ENCODE results near the gene PSMB8. TPM values are rescaled to one million over a fixed set of nuclear protein-coding genes. Genes with fewer than 3 reads are reported as not detected.

The PSMB8 gene
- total RNA-seq, 2 experiments from 2014 or later = 308 to 327 TPM

- Mint-ChIP-seq H3K4me1 (peaks cover 60% of the 10 kb centered on the region), H3K4me3 (peak overlapping the region; percentile 97), H3K27me3 (no peaks in the 10 kb centered on the region), H3K36me3 (peaks cover 69% of the 10 kb centered on the region), H3K9me3 (no peaks in the 10 kb centered on the region), H3K27ac (peak overlapping the region; percentile 100)
- POLR2A ChIA-PET = interaction anchor here (0.9 to 10.7 kb wide), 8 partner anchors 9 to 138 kb away, joined by 3 to 773 read pairs (median 12); partner anchors contain the start of genes BRD2, PSMB9 and TAP1
- no peak for DNase-seq
- no peak for ATAC-seq (ENCODE audit: low read depth)
These were observed 1.7 kb downstream of the PSMB8 start for GRCh38 chr6:32842021-32842650.

- POLR2A ChIA-PET = interaction anchor here (1.4 to 10.7 kb wide), 6 partner anchors 10 to 140 kb away, joined by 3 to 773 read pairs (median 76); partner anchors contain the start of genes BRD2, PSMB9 and TAP1
- Mint-ChIP-seq H3K9me3 (no peaks in the 10 kb centered on the region), H3K4me1 (peaks cover 61% of the 10 kb centered on the region), H3K27ac (peak overlapping the region; percentile 100), H3K4me3 (peak overlapping the region; percentile 97), H3K36me3 (peaks cover 67% of the 10 kb centered on the region), H3K27me3 (no peaks in the 10 kb centered on the region)
- DNase-seq (peak; percentile 65), ATAC-seq (ENCODE audit: low read depth) (peak; percentile 7)
These were observed 3.1 kb downstream of the PSMB8 start for GRCh38 chr6:32840604-32841246.

- H3K27ac Mint-ChIP-seq = peak overlapping the region; percentile 100
- DNase-seq (no peak), ATAC-seq (ENCODE audit: low read depth) (no peak)
- peak overlapping the region; percentile 72 for H3K4me3 Mint-ChIP-seq
- H3K36me3 Mint-ChIP-seq = peaks cover 66% of the 10 kb centered on the region
- peaks cover 65% of the 10 kb centered on the region for H3K4me1 Mint-ChIP-seq
- H3K27me3 Mint-ChIP-seq = no peaks in the 10 kb centered on the region
- H3K9me3 Mint-ChIP-seq = no peaks in the 10 kb centered on the region
- POLR2A ChIA-PET = interaction anchor here (1.0 to 10.7 kb wide), 10 partner anchors 11 to 145 kb away, joined by 3 to 773 read pairs (median 12); partner anchors contain the start of genes BRD2, HLA-DMB, PSMB9 and TAP1
These were observed 4.5 kb downstream of the PSMB8 start for GRCh38 chr6:32839356-32839755.

- H3K4me3 Mint-ChIP-seq = peak within 1 kb of the TSS; percentile 72
- ATAC-seq (ENCODE audit: low read depth) = peak; percentile 79
These were observed 5.5 kb downstream of the PSMB8 start, which contains the start of gene TAP2 for GRCh38 chr6:32838114-32838958. Gene TAP2 (minus strand): TSS chr6:32838739. CDS start chr6:32838233, 506 bp downstream.

GRCh38 chr6:32837651-32838113 is 6.2 kb downstream of the PSMB8 start:
- POLR2A ChIA-PET = interaction anchor here (0.9 to 10.7 kb wide), 16 partner anchors 10 to 642 kb away, joined by 3 to 773 read pairs (median 7); partner anchors contain the start of genes BRD2, HLA-DMA, HLA-DMB and PSMB9
- H3K4me1 Mint-ChIP-seq = peaks cover 77% of the 10 kb centered on the region

More at GRCh38 chr6:32838114-32838958, 5.5 kb downstream of the PSMB8 start, which contains the start of gene TAP2:
- peak within 1 kb of the TSS; percentile 100 for H3K27ac Mint-ChIP-seq
- no peaks in the 10 kb centered on the region for H3K27me3 Mint-ChIP-seq
- H3K36me3 Mint-ChIP-seq = peaks cover 69% of the 10 kb centered on the region
- no peaks in the 10 kb centered on the region for H3K9me3 Mint-ChIP-seq
- DNase-seq = peak; percentile 100
- POLR2A ChIA-PET = interaction anchor here (0.5 to 10.7 kb wide), 19 partner anchors 9 to 643 kb away, joined by 3 to 773 read pairs (median 5); partner anchors contain the start of genes BRD2, HLA-DMA, HLA-DMB and PSMB9
- H3K4me1 Mint-ChIP-seq = peaks cover 75% of the 10 kb centered on the region

GRCh38 chr6:32836873-32837272 is 7.0 kb downstream of the PSMB8 start:
- H3K27me3 Mint-ChIP-seq = no peaks in the 10 kb centered on the region

More at GRCh38 chr6:32837651-32838113, 6.2 kb downstream of the PSMB8 start:
- Mint-ChIP-seq H3K4me3 (peak overlapping the region; percentile 72), H3K27ac (peak overlapping the region; percentile 100), H3K27me3 (no peaks in the 10 kb centered on the region), H3K9me3 (no peaks in the 10 kb centered on the region), H3K36me3 (peaks cover 70% of the 10 kb centered on the region)
- no peak for ATAC-seq (ENCODE audit: low read depth)
- DNase-seq = no peak

GRCh38 chr6:32835167-32835893 is 8.5 kb downstream of the PSMB8 start:
- POLR2A ChIA-PET = no interaction called here
- H3K4me1 Mint-ChIP-seq = peaks cover 69% of the 10 kb centered on the region
- H3K4me3 Mint-ChIP-seq = peak overlapping the region; percentile 72
- peak overlapping the region; percentile 65 for H3K27ac Mint-ChIP-seq
- H3K36me3 Mint-ChIP-seq = peaks cover 62% of the 10 kb centered on the region
- no peaks in the 10 kb centered on the region for H3K9me3 Mint-ChIP-seq
- DNase-seq (no peak), ATAC-seq (ENCODE audit: low read depth) (no peak)
- H3K27me3 Mint-ChIP-seq = no peaks in the 10 kb centered on the region

More at GRCh38 chr6:32836873-32837272, 7.0 kb downstream of the PSMB8 start:
- H3K4me1 Mint-ChIP-seq = peaks cover 75% of the 10 kb centered on the region
- DNase-seq (no peak), ATAC-seq (ENCODE audit: low read depth) (no peak)
- H3K36me3 Mint-ChIP-seq = peaks cover 63% of the 10 kb centered on the region
- peak overlapping the region; percentile 72 for H3K4me3 Mint-ChIP-seq
- no peaks in the 10 kb centered on the region for H3K9me3 Mint-ChIP-seq
- H3K27ac Mint-ChIP-seq = peak overlapping the region; percentile 100
- POLR2A ChIA-PET = interaction anchor here (2.2 to 10.7 kb wide), 3 partner anchors 9 to 136 kb away, joined by 14 to 773 read pairs (median 323); partner anchors contain the start of genes BRD2, PSMB9 and TAP1

- POLR2A ChIA-PET = interaction anchor here (1.0 kb wide), 1 partner anchor 12 kb away, joined by 3 read pairs; no protein-coding TSS in a partner anchor
- H3K4me3 Mint-ChIP-seq = peak overlapping the region; percentile 29
- no peaks in the 10 kb centered on the region for H3K27me3 Mint-ChIP-seq
- ATAC-seq (ENCODE audit: low read depth) (no peak), DNase-seq (no peak)
- peak overlapping the region; percentile 39 for H3K27ac Mint-ChIP-seq
- H3K9me3 Mint-ChIP-seq = no peaks in the 10 kb centered on the region
- peaks cover 66% of the 10 kb centered on the region for H3K36me3 Mint-ChIP-seq
- H3K4me1 Mint-ChIP-seq = peaks cover 58% of the 10 kb centered on the region
These were observed 10.2 kb downstream of the PSMB8 start for GRCh38 chr6:32833664-32834063.

GRCh38 chr6:32832535-32832934 is 11.3 kb downstream of the PSMB8 start:
- Mint-ChIP-seq H3K27ac (peak overlapping the region; percentile 4), H3K36me3 (peaks cover 65% of the 10 kb centered on the region), H3K9me3 (no peaks in the 10 kb centered on the region), H3K4me3 (no peak overlapping the region), H3K4me1 (peaks cover 65% of the 10 kb centered on the region), H3K27me3 (no peaks in the 10 kb centered on the region)
- no peak for ATAC-seq (ENCODE audit: low read depth)
- no peak for DNase-seq
- POLR2A ChIA-PET = interaction anchor here (1.0 to 1.2 kb wide), 2 partner anchors 11 to 13 kb away, joined by 3 to 5 read pairs; no protein-coding TSS in a partner anchor

GRCh38 chr6:32830936-32831335 is 12.9 kb downstream of the PSMB8 start:
- no peak for ATAC-seq (ENCODE audit: low read depth)
- H3K27me3 Mint-ChIP-seq = no peaks in the 10 kb centered on the region
- POLR2A ChIA-PET = interaction anchor here (1.0 kb wide), 1 partner anchor 141 kb away, joined by 3 read pairs; no protein-coding TSS in a partner anchor
- peak overlapping the region; percentile 4 for H3K27ac Mint-ChIP-seq
- H3K9me3 Mint-ChIP-seq = no peaks in the 10 kb centered on the region
- DNase-seq = no peak
- no peak overlapping the region for H3K4me3 Mint-ChIP-seq
- peaks cover 57% of the 10 kb centered on the region for H3K4me1 Mint-ChIP-seq
- H3K36me3 Mint-ChIP-seq = peaks cover 56% of the 10 kb centered on the region

GRCh38 chr6:32830017-32830416 is 13.8 kb downstream of the PSMB8 start:
- POLR2A ChIA-PET = no interaction called here

GRCh38 chr6:32829495-32829894 is 14.4 kb downstream of the PSMB8 start:
- peaks cover 45% of the 10 kb centered on the region for H3K36me3 Mint-ChIP-seq
- peaks cover 45% of the 10 kb centered on the region for H3K4me1 Mint-ChIP-seq
- H3K27ac Mint-ChIP-seq = peak overlapping the region; percentile 40
- H3K27me3 Mint-ChIP-seq = no peaks in the 10 kb centered on the region
- H3K4me3 Mint-ChIP-seq = no peak overlapping the region
- ATAC-seq (ENCODE audit: low read depth) (no peak), DNase-seq (no peak)
- no peaks in the 10 kb centered on the region for H3K9me3 Mint-ChIP-seq
- POLR2A ChIA-PET = interaction anchor here (3.4 kb wide), 1 partner anchor 8 kb away, joined by 14 read pairs; the partner anchor contains the start of gene TAP2

More at GRCh38 chr6:32830017-32830416, 13.8 kb downstream of the PSMB8 start:
- H3K36me3 Mint-ChIP-seq = peaks cover 48% of the 10 kb centered on the region
- DNase-seq (no peak), ATAC-seq (ENCODE audit: low read depth) (no peak)
- H3K27me3 Mint-ChIP-seq = no peaks in the 10 kb centered on the region
- H3K27ac Mint-ChIP-seq = peak overlapping the region; percentile 62
- no peak overlapping the region for H3K4me3 Mint-ChIP-seq
- H3K9me3 Mint-ChIP-seq = no peaks in the 10 kb centered on the region
- peaks cover 49% of the 10 kb centered on the region for H3K4me1 Mint-ChIP-seq
